Mucosa of descending colon (tissue), 3 donors: ENCODE results near the gene CTAG2. TPM values are rescaled to one million over a fixed set of nuclear protein-coding genes. Genes with fewer than 3 reads are reported as not detected.
A peak's percentile ranks its signal among the peaks of the same experiment; 100 is the strongest.
"Not testable (repeated sequence)": the region's sequence is repeated elsewhere in the genome, so short reads cannot be mapped to it uniquely, and the experiment has no call there.

Experiments used
- ATAC-seq: fragments of 200-7000 bp; cut with Tn5 transposase; one replicate; pipeline ENCODE4 v1.9.1; 2020; ENCODE audit warnings: mild to moderate bottlenecking, moderate library complexity
- DNase-seq, 3 donors: peaks; one replicate each; pipeline ENCODE4 v3.0.0-alpha.2; 2020
- H3K36me3 ChIP-seq: fragments of 200-600 bp; one replicate; pipeline ENCODE4 v1.8.0; 2021; ENCODE audit warnings: low read depth, mild to moderate bottlenecking
- H3K4me1 ChIP-seq: fragments of 200-600 bp; one replicate; pipeline ENCODE4 v1.8.0; 2021; ENCODE audit warnings: low read depth, mild to moderate bottlenecking
- H3K4me3 ChIP-seq: fragments of 200-600 bp; one replicate; pipeline ENCODE4 v1.8.0; 2021; ENCODE audit warnings: mild to moderate bottlenecking
- H3K9me3 ChIP-seq: fragments of 200-600 bp; one replicate; pipeline ENCODE4 v1.8.0; 2021; ENCODE audit warnings: mild to moderate bottlenecking
- CTCF ChIP-seq: fragments of 200-600 bp; IDR thresholded peaks from one replicate; pipeline ENCODE4 v1.8.0; 2022; ENCODE audit warnings: antibody characterized with exemption, mild to moderate bottlenecking
- intact Hi-C, 2 donors: fragments of 100-400 bp; cut with DNase I in 1 of 2; cut with micrococcal nuclease in 1 of 2; formaldehyde crosslinking; loops; one replicate each; pipeline versions ENCODE4 v1.11.0 to v1.11.1; 2022; cut with DNase I, micrococcal nuclease
- long read RNA-seq, 2 donors: library from polyadenylated mRNA; unstranded; transcript quantifications; one replicate each; pipeline ENCODE4 v2.0.0, GENCODE V29; 2019 to 2021
- total RNA-seq, 3 donors: library from RNA; stranded (reverse); fragmentation: NEBNext Ultra II Directional in 2 of 3; extraction: Animal tissue kit (Norgen Biotek cat#: 25700) in 2 of 3; gene quantifications; one replicate each; pipeline versions ENCODE4 v1.2.1 to v1.2.4, GENCODE V29; 2021 to 2023
- donor health status: DM: no; HTN: no; CAD: no; lungs with moderate emphysema.
- donor health status: DM: no; HTN: no; CAD: no.
- donor health status: DM: no; HTN: yes; CAD: no.

The CTAG2 gene
- total RNA-seq = not detected
- long read RNA-seq, donor 1 = 0 reads
- long read RNA-seq, donor 2 = 0 reads

- H3K4me3 ChIP-seq, DNase-seq, intact Hi-C loops, H3K9me3 ChIP-seq, H3K4me1 ChIP-seq, ATAC-seq, H3K36me3 ChIP-seq: not testable (repeated sequence)
Observed at GRCh38 chrX:154653413-154653812, at the start of gene CTAG2. TSS of gene CTAG2 (minus strand) at chrX:154653579. CDS start at chrX:154653515, 64 bp downstream.

- Histone ChIP-seq H3K36me3 (no peaks in the 10 kb centered on the region), H3K9me3 (no peaks in the 10 kb centered on the region), H3K4me1 (no peaks in the 10 kb centered on the region), H3K4me3 (no peak overlapping the region)
- no peak for TF ChIP-seq CTCF
- ATAC-seq = no peak
- intact Hi-C loops = no loop called here
- no peak for DNase-seq
Observed at GRCh38 chrX:154698630-154699248, 45.4 kb upstream of the CTAG2 start.

- no peaks in the 10 kb centered on the region for H3K36me3 ChIP-seq
- no peaks in the 10 kb centered on the region for H3K4me1 ChIP-seq
- H3K4me3 ChIP-seq = no peak overlapping the region
- DNase-seq = no peak
- intact Hi-C loops = no loop called here
- ATAC-seq = no peak
- TF ChIP-seq CTCF = no peak
- no peaks in the 10 kb centered on the region for H3K9me3 ChIP-seq
Observed at GRCh38 chrX:154696676-154697045, 43.3 kb upstream of the CTAG2 start.

- Histone ChIP-seq H3K9me3 (no peaks in the 10 kb centered on the region), H3K4me3 (no peak overlapping the region), H3K36me3 (no peaks in the 10 kb centered on the region), H3K4me1 (no peaks in the 10 kb centered on the region)
- DNase-seq (no peak), ATAC-seq (no peak)
- intact Hi-C loops = no loop called here
- no peak for TF ChIP-seq CTCF
Observed at GRCh38 chrX:154695911-154696675, 42.7 kb upstream of the CTAG2 start.

- Histone ChIP-seq H3K36me3 (no peaks in the 10 kb centered on the region), H3K4me1 (no peaks in the 10 kb centered on the region), H3K4me3 (no peak overlapping the region), H3K9me3 (no peaks in the 10 kb centered on the region)
- no peak for TF ChIP-seq CTCF
- ATAC-seq = no peak
- DNase-seq = no peak
- intact Hi-C loops = no loop called here
Observed at GRCh38 chrX:154693394-154693793, 40.0 kb upstream of the CTAG2 start.

GRCh38 chrX:154690438-154690837 is 37.1 kb upstream of the CTAG2 start:
- H3K4me1 ChIP-seq, DNase-seq, intact Hi-C loops, H3K36me3 ChIP-seq, ATAC-seq, H3K9me3 ChIP-seq, H3K4me3 ChIP-seq: not testable (repeated sequence)

- ATAC-seq, H3K4me3 ChIP-seq, DNase-seq, H3K9me3 ChIP-seq, H3K4me1 ChIP-seq, intact Hi-C loops, H3K36me3 ChIP-seq: not testable (repeated sequence)
Observed at GRCh38 chrX:154672084-154672483, 18.7 kb upstream of the CTAG2 start.

GRCh38 chrX:154670848-154671247 is 17.5 kb upstream of the CTAG2 start:
- not testable (repeated sequence) for H3K36me3 ChIP-seq

More at GRCh38 chrX:154670848-154671247, 17.5 kb upstream of the CTAG2 start:
- peak in 1 of 3 donors; percentile 2 for DNase-seq
- H3K9me3 ChIP-seq, H3K4me1 ChIP-seq, intact Hi-C loops, ATAC-seq, H3K4me3 ChIP-seq: not testable (repeated sequence)
